GM21576 (cell line): ENCODE data around the gene MLEC.

Source experiments
- ATAC-seq: cut with Tn5 transposase; IDR thresholded peaks from one replicate; pipeline ENCODE4 v1.9.1; 2021; ENCODE audit warnings: mild to moderate bottlenecking, moderate library complexity; ENCODE audit not compliant: unreplicated experiment

MLEC gene

GRCh38 chr12:120686690-120687577, at the start of gene MLEC:
Gene MLEC, plus strand, starts transcription at chr12:120687149. Its CDS starts 148 bp downstream, at chr12:120687297.
- peak; percentile 59 for ATAC-seq

- no peak for ATAC-seq
These were observed 46.9 kb upstream of the MLEC start, which contains the start of gene CABP1 for GRCh38 chr12:120639771-120640721. Gene CABP1, plus strand, starts transcription at chr12:120640626. Its CDS starts 60 bp downstream, at chr12:120640686.

GRCh38 chr12:120640861-120641833, 45.8 kb upstream of the MLEC start:
- ATAC-seq = no peak

DNA sequence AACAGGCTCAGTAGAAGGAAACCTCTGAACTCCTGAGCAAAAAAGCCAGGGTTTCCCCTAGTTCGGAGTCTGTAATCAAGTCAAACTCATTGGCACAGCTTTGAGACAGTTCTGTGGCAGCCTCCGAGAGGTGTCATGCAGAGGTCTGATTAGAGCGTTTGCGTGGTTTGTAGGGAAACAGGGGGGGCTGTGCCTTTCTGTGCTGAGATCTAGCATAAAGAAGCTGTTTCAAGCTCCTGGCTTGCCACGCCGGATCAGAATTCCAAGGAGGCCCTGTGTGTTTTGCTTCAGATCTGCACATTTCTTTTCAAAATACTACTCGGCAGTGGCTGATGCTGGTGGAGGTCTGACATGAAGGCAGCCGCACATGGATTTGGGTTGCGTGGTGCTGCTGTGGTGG, 44.8 kb upstream of the MLEC start:
- no peak for ATAC-seq

DNA sequence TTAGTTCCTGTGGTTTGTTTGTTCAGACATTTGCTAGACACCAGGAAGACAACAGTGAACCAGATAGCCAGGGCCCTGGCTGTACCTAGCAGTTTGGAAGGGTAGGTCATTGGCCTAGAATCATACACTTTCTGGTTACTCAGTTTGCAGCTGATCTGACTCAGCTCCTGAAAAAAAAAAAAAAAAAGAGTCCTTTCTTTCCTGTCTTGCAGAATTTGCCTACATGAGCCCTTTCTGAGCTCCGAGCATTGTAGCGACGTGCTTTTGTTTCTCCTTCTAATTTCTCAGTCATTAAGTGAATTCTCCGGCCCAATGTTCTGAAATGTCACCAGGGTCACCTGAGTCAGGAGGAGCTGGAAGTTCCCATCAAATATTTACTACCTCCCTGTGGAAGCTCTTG, 44.1 kb upstream of the MLEC start:
- ATAC-seq = no peak

GRCh38 chr12:120643574-120643973, 43.4 kb upstream of the MLEC start:
- ATAC-seq = no peak

DNA sequence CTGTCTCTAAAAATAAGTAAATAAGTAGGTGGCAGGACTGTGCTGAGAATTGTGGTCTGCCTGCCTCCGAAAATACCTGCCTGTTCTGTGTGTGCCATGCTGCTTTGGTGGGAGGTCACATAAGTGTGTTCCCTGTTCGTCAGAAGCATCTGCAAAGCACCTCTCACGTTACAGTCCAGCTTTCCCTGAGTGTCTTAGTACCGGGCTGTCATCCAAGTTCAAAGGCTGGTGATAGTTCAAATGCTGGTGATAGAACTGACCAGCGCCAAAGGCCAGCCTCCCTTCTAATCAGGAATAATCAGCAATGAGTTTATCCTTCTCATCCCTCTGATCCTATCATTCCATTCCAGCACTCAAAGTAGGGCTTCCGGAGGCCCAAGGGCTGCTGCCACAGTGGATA, 40.9 kb upstream of the MLEC start:
- no peak for ATAC-seq

GRCh38 chr12:120647375-120647755, 39.6 kb upstream of the MLEC start:
- ATAC-seq = no peak

- no peak for ATAC-seq
These were observed 37.3 kb upstream of the MLEC start for GRCh38 chr12:120649442-120650232.

- ATAC-seq = no peak
These were observed 36.7 kb upstream of the MLEC start for GRCh38 chr12:120650233-120650690.

DNA sequence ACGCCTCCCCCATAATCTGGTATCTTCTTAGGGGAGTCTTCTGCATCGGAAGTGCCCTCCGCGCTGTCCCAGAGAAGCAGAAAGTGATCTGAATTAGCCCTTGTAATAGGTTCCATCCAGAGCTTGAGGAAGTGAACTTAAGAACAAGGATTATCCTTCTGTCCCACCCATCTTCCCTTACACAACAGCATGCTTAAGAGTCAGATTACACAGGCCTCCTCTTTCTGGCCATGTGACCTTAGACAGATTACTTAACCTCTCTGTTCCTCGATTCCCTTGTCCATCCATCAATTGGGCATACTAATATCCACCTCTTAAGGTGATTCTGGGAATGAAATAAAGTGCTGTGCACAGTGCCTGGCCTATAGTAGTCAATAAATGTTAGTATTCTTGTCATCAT, 35.1 kb upstream of the MLEC start:
- no peak for ATAC-seq

GRCh38 chr12:120652656-120653435, 34.1 kb upstream of the MLEC start:
- ATAC-seq = no peak

DNA sequence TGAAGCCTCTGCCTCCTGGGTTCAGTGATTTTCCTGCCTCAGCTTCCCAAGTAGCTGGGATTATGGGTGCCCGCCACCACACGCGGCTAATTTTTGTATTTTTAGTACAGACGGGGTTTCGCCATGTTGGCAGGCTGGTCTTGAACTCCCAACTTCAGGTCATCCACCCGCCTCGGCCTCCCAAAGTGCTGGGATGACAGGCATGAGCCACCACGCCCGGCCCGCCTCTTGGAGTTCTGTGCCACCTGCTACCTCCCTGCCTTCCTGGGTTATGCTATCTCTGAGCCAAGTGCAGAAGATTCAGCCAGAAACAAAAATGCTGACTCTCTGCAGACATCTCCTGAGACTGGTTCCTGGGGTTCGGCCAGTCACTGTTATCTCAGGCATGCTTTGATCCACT, 33.3 kb upstream of the MLEC start:
- no peak for ATAC-seq

DNA sequence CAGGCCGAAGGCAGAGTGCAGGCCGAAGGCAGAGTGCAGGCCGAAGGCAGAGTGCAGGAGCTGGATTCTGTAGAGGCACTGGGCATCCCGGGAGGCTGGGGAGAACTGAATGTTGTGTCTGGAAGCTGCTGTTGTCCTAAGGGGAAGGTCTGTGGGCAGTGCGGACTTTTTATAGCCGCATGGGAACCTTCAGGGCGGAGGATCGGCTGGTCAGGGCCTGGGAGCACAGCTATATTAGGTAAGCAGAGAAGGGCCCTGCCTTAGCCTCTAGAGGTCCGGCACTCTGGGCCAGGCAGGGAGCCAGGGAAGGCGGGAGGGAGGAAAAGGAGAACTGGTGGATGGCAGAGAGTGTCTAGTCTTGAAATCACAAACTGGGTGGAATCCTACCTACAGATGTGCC, 32.3 kb upstream of the MLEC start:
- no peak for ATAC-seq

DNA sequence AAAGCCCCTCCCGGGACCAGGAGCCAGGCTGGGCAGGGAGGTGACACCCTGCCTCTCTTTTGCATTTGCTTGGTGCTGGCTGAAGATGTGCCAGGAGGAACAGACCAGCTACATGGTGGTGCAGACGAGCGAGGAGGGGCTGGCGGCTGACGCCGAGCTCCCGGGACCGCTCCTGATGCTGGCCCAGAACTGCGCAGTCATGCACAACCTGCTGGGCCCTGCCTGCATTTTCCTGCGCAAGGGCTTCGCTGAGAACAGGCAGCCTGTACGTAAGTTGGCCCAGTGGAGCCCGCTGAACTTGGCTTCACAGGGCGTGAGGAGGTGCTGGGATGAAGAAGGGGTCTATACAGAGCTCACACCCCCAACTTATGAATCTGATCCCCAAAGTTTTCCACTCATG, 30.9 kb upstream of the MLEC start:
- no peak for ATAC-seq

DNA sequence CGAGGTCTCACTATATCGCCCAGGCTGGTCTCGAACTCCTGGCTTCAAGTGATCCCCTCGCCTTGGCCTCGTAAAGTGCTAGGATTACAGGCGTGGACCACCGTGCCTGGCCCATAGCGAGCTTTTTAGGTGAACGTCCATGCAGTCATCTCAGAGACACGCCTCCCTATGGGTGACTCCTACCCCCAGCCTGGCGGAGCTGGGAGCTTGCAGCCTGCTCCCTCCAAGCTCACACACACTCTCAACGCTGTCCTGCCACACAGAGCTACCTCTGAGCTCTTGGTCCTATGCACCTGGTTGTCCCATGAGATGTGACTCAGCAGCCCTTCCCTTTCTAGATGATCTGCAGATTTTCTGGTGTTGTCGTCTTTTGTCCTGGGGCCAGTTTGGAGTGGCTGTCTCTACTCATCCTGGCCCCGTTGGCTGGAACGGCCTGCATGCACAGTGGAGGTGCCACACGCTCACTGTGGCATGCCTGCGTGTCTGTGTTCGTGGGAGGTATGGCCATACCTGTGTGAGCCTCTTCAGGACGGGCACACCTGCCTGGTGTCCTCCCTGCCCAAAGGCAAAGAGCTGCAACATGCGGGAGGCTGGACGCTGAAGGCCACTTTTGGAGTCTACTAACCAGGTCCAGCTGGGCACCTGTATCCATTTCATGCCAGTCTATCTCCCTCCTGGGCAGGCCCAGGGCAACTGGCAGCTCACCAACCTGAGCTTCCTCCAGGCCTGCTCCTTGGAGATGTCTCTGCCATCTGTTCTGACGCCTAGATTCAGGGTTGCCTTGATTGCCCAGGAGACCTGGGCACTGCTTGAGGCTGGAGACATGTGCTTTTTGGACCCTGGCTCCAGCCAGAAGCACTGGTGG, 28.4 kb upstream of the MLEC start:
- no peak for ATAC-seq

DNA sequence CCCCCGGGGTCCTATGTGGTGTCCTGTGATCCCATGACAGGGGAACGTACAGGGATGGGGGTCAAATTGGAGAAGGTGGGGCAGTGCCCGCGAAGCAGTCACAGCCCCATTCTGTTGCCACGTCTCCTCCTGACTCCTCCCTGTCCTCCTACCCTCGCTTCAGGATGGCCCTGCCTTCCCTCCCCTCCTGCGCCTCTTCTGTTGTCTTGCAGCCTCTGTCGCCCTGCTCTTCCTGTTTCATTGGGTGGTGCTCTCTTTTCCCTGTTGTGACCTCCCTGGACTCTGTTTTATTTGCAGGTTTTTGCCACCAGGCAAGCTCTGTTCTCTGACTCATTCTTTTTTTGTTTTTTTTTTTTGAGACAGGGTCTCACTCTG, 27.8 kb upstream of the MLEC start:
- no peak for ATAC-seq

DNA sequence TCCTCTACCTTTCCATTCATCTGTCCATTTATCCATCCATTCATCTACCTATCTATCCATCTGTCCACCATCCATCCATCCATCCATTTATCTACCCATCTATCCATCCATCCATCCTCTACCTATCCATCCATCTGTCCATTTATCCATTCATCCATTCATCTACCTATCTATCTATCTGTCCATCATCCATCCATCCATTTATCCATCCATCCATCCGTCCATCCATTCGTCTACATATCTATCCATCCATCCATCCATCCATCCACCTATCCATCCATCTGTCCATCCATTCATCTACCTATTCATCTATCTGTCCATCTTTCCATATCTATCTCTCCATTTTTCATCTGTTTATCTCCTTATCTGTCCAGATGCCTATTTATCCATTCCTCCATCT, 25.5 kb upstream of the MLEC start:
- no peak for ATAC-seq
